PC-3 (cell line): ENCODE data around the gene VDR. TPM values are rescaled to one million over a fixed set of nuclear protein-coding genes. Genes with fewer than 3 reads are reported as not detected.

Experiments
- ATAC-seq: fragments of 200-7000 bp; cut with Tn5 transposase; 2 replicates; pipeline ENCODE4 v1.9.1; 2020; ENCODE audit warnings: mild to moderate bottlenecking, moderate library complexity
- BruUV-seq: library from RNA; stranded (reverse); fragments of 400-500 nt; replicated peaks from 2 replicates; lab custom pipeline; 2021; lab: Mats Ljungman, UMichigan
- CTCF ChIA-PET: fragments of 300-600 bp; sonication (Branson Sonifier 250); formaldehyde crosslinking; loops from one replicate; lab custom pipeline; 2022; ENCODE audit warnings: antibody characterized with exemption; lab: Charles Lee
- POLR2A ChIA-PET: fragments of 300-600 bp; sonication (Branson Sonifier 250); formaldehyde crosslinking; loops from one replicate; lab custom pipeline; 2022; ENCODE audit warnings: antibody characterized with exemption; ENCODE audit not compliant: unreplicated experiment; lab: Charles Lee
- DNase-seq: peaks from one replicate; pipeline ENCODE4 v3.0.0-alpha.2; 2015
- H2AFZ ChIP-seq: fragments of 300-600 bp; sonication (generic); 2 replicates; pipeline ENCODE4 v1.6.0; 2016; ENCODE audit warnings: antibody characterized with exemption, low read length
- H3F3A ChIP-seq: fragments of 300-600 bp; sonication (generic); one replicate; pipeline ENCODE4 v1.6.0; 2017; ENCODE audit warnings: antibody characterized with exemption, low read length, control low read depth, mild to moderate bottlenecking; ENCODE audit not compliant: unreplicated experiment
- H3K27ac ChIP-seq: fragments of 300-600 bp; sonication (generic); 2 replicates; pipeline ENCODE4 v1.5.1; 2016; ENCODE audit warnings: mild to moderate bottlenecking, low read length
- H3K27me3 ChIP-seq: fragments of 300-600 bp; sonication (generic); 2 replicates; pipeline ENCODE4 v1.6.1; 2016; ENCODE audit warnings: low read length, mixed read lengths
- H3K36me3 ChIP-seq: fragments of 300-600 bp; sonication (generic); 2 replicates; pipeline ENCODE4 v1.6.1; 2016; ENCODE audit warnings: low read depth, mixed run types, low read length, mixed read lengths
- H3K4me1 ChIP-seq: fragments of 300-600 bp; sonication (generic); 2 replicates; pipeline ENCODE4 v1.5.1; 2016; ENCODE audit warnings: low read length; ENCODE audit not compliant: insufficient read depth
- H3K4me2 ChIP-seq: fragments of 300-600 bp; sonication (generic); 2 replicates; pipeline ENCODE4 v1.6.0; 2016; ENCODE audit warnings: low read length
- H3K4me3 ChIP-seq: fragments of 300-600 bp; sonication (generic); 2 replicates; pipeline ENCODE4 v1.5.1; 2016; ENCODE audit warnings: mild to moderate bottlenecking, low read length, mixed read lengths
- H3K79me2 ChIP-seq: fragments of 300-600 bp; sonication (generic); 2 replicates; pipeline ENCODE4 v1.6.1; 2017; ENCODE audit warnings: low read length, mixed read lengths
- H3K9ac ChIP-seq: fragments of 300-600 bp; sonication (generic); 2 replicates; pipeline ENCODE4 v1.6.0; 2016; ENCODE audit warnings: mild to moderate bottlenecking, low read length
- H3K9me2 ChIP-seq: fragments of 300-600 bp; sonication (generic); replicated peaks from 2 replicates; pipeline ENCODE4 v1.6.1; 2016; ENCODE audit warnings: mixed run types, low read length, mixed read lengths
- H3K9me3 ChIP-seq: fragments of 300-600 bp; sonication (generic); 2 replicates; pipeline ENCODE4 v1.6.1; 2016; ENCODE audit warnings: low read length, mixed read lengths
- H4K20me1 ChIP-seq: fragments of 300-600 bp; sonication (generic); 2 replicates; pipeline ENCODE4 v1.6.1; 2016; ENCODE audit warnings: low read length, mixed read lengths
- CTCF ChIP-seq: fragments of 300-600 bp; sonication (generic); conservative IDR thresholded peaks from 2 replicates; pipeline ENCODE4 v1.5.1; 2017; ENCODE audit warnings: antibody characterized with exemption, low read depth, mild to moderate bottlenecking, low read length
- EZH2 ChIP-seq: fragments of 300-600 bp; sonication (generic); IDR thresholded peaks from one replicate; pipeline ENCODE4 v1.6.1; 2017; ENCODE audit warnings: antibody characterized with exemption, mild to moderate bottlenecking, low read length; ENCODE audit not compliant: unreplicated experiment
- EZH2phosphoT487 ChIP-seq: fragments of 300-600 bp; sonication (generic); IDR thresholded peaks from 2 replicates; pipeline ENCODE4 v1.6.1; 2018; ENCODE audit warnings: mild to moderate bottlenecking, antibody characterized with exemption, low read length, borderline replicate concordance
- intact Hi-C: fragments of 100-400 bp; cut with micrococcal nuclease; formaldehyde crosslinking; loops from 2 replicates; pipeline ENCODE4 v1.9.0; 2023
- total RNA-seq: library from RNA; depleted of rRNA; stranded (reverse); fragments of >200 nt; gene quantifications from 2 replicates; pipeline ENCODE4 v1.2.3, GENCODE V29; 2014

The VDR gene
- total RNA-seq, 1 experiment from 2014 or later = 19.9 TPM

- no peak for TF ChIP-seq CTCF
- TF ChIP-seq EZH2 = no peak
- no peak for TF ChIP-seq EZH2phosphoT487
- POLR2A ChIA-PET = no interaction called here
- H3F3A ChIP-seq = no peaks in the 10 kb centered on the region
- H3K9ac ChIP-seq = no peak overlapping the region
- peaks cover 11% of the 10 kb centered on the region for H3K4me1 ChIP-seq
- BruUV-seq = no TSS peak
- no peaks in the 10 kb centered on the region for H4K20me1 ChIP-seq
- peak; percentile 44 for DNase-seq
- no peaks in the 10 kb centered on the region for H3K27me3 ChIP-seq
- no peak overlapping the region for H3K27ac ChIP-seq
- no peaks in the 10 kb centered on the region for H3K36me3 ChIP-seq
- H3K9me2 ChIP-seq = no peaks in the 10 kb centered on the region
- 0 out of 2 replicates have a peak overlapping the region, but pooled peaks have one; percentile 19 for H3K4me2 ChIP-seq
- no peak overlapping the region for H2AFZ ChIP-seq
- peak; percentile 49 for ATAC-seq
- intact Hi-C loops = no loop called here
- no peak overlapping the region for H3K4me3 ChIP-seq
- H3K79me2 ChIP-seq = no peaks in the 10 kb centered on the region
- CTCF ChIA-PET = no interaction called here
- no peaks in the 10 kb centered on the region for H3K9me3 ChIP-seq
Measured at GRCh38 chr12:47938093-47938492, 33.3 kb upstream of the VDR start.

- ChIA-PET POLR2A (no interaction called here), CTCF (interaction anchor here (0.7 kb wide), 1 partner anchor 14 kb away, joined by 5 read pairs; no protein-coding TSS in a partner anchor)
- Histone ChIP-seq H3K4me2 (no peak overlapping the region), H3K79me2 (no peaks in the 10 kb centered on the region), H2AFZ (no peak overlapping the region), H3K9me3 (no peaks in the 10 kb centered on the region), H3K4me3 (no peak overlapping the region), H3K27me3 (peaks cover 13% of the 10 kb centered on the region), H3K36me3 (no peaks in the 10 kb centered on the region), H3K4me1 (peaks cover 11% of the 10 kb centered on the region), H3K27ac (no peak overlapping the region), H3K9me2 (no peaks in the 10 kb centered on the region), H3F3A (no peaks in the 10 kb centered on the region), H3K9ac (no peak overlapping the region), H4K20me1 (no peaks in the 10 kb centered on the region)
- BruUV-seq = no TSS peak
- no peak for ATAC-seq
- intact Hi-C loops = no loop called here
- no peak for TF ChIP-seq CTCF
- TF ChIP-seq EZH2 = no peak
- no peak for TF ChIP-seq EZH2phosphoT487
- DNase-seq = no peak
Measured at GRCh38 chr12:47935184-47935583, 30.4 kb upstream of the VDR start.

GRCh38 chr12:47931187-47931586 is 26.4 kb upstream of the VDR start:
- ATAC-seq (no peak), DNase-seq (no peak)
- H3K9me2 ChIP-seq = no peaks in the 10 kb centered on the region
- H4K20me1 ChIP-seq = no peaks in the 10 kb centered on the region
- no peaks in the 10 kb centered on the region for H3K9me3 ChIP-seq
- no peak overlapping the region for H3K9ac ChIP-seq
- H3K4me3 ChIP-seq = no peak overlapping the region
- ChIA-PET POLR2A (no interaction called here), CTCF (no interaction called here)
- H3F3A ChIP-seq = no peaks in the 10 kb centered on the region
- peaks cover 52% of the 10 kb centered on the region for H3K27me3 ChIP-seq
- intact Hi-C loops = no loop called here
- H3K27ac ChIP-seq = no peak overlapping the region
- BruUV-seq = no TSS peak
- no peak overlapping the region for H3K4me2 ChIP-seq
- H3K79me2 ChIP-seq = no peaks in the 10 kb centered on the region
- no peak overlapping the region for H2AFZ ChIP-seq
- H3K36me3 ChIP-seq = no peaks in the 10 kb centered on the region
- no peaks in the 10 kb centered on the region for H3K4me1 ChIP-seq
- TF ChIP-seq CTCF = no peak
- TF ChIP-seq EZH2phosphoT487 = no peak
